Stomach smooth muscle (tissue), 2 donors: ENCODE measurements around the gene ERICH4.
"Not testable (repeated sequence)": the region's sequence is repeated elsewhere in the genome, so short reads cannot be mapped to it uniquely, and the experiment has no call there.

Experiments used
- H3K27ac ChIP-seq: one replicate; pipeline ENCODE4 v1.7.0; 2013; ENCODE audit warnings: mild to moderate bottlenecking, low read length, inconsistent platforms
- H3K27me3 ChIP-seq, 2 donors: one replicate each; pipeline ENCODE4 v1.7.0; 2013; ENCODE audit warnings: low read length in 2 of 2; ENCODE audit not compliant: insufficient read depth in 2 of 2, control insufficient read depth in 1 of 2
- H3K36me3 ChIP-seq, 2 donors: one replicate each; pipeline ENCODE4 v1.7.0; 2013; ENCODE audit warnings: low read length in 2 of 2; ENCODE audit not compliant: control insufficient read depth in 2 of 2, insufficient read depth in 2 of 2
- H3K4me1 ChIP-seq: one replicate; pipeline ENCODE4 v1.7.0; 2013; ENCODE audit warnings: low read length; ENCODE audit not compliant: control insufficient read depth, insufficient read depth
- H3K4me3 ChIP-seq, 2 donors: one replicate each; pipeline ENCODE4 v1.7.0; 2013; ENCODE audit warnings: low read length in 2 of 2
- H3K9ac ChIP-seq, 2 donors: one replicate each; pipeline ENCODE4 v1.7.0; 2013; ENCODE audit warnings: low read length in 2 of 2, mild to moderate bottlenecking in 1 of 2
- H3K9me3 ChIP-seq, 2 donors: one replicate each; pipeline ENCODE4 v1.7.0; 2013; ENCODE audit warnings: low read length in 2 of 2; ENCODE audit not compliant: control insufficient read depth in 2 of 2
- donor health status: healthy.
- donor health status: Pancreatic carcinoma.

The ERICH4 gene

GRCh38 chr19:41478875-41479756, 36.2 kb downstream of the ERICH4 start:
- peaks cover 0 to 4% of the 10 kb centered on the region in 2 donors for H3K27me3 ChIP-seq
- H3K9ac ChIP-seq: no peak overlapping the region
- H3K27ac ChIP-seq: no peak overlapping the region

GRCh38 chr19:41479757-41480191, 36.8 kb downstream of the ERICH4 start:
- no peaks in the 10 kb centered on the region for H3K4me1 ChIP-seq
- no peak overlapping the region for H3K9ac ChIP-seq
- no peaks in the 10 kb centered on the region for H3K9me3 ChIP-seq
- no peak overlapping the region for H3K27ac ChIP-seq
- no peak overlapping the region for H3K4me3 ChIP-seq
- peaks cover 0 to 4% of the 10 kb centered on the region in 2 donors for H3K27me3 ChIP-seq
- no peaks in the 10 kb centered on the region for H3K36me3 ChIP-seq

More at GRCh38 chr19:41478875-41479756, 36.2 kb downstream of the ERICH4 start:
- H3K9me3 ChIP-seq: no peaks in the 10 kb centered on the region
- H3K4me1 ChIP-seq: no peaks in the 10 kb centered on the region
- H3K4me3 ChIP-seq: no peak overlapping the region
- no peaks in the 10 kb centered on the region for H3K36me3 ChIP-seq

- H3K4me1 ChIP-seq: no peaks in the 10 kb centered on the region
- H3K27ac ChIP-seq: no peak overlapping the region
- no peaks in the 10 kb centered on the region for H3K9me3 ChIP-seq
- H3K36me3 ChIP-seq: no peaks in the 10 kb centered on the region
- H3K4me3 ChIP-seq: no peak overlapping the region
- no peak overlapping the region for H3K9ac ChIP-seq
- H3K27me3 ChIP-seq: peaks cover 0 to 4% of the 10 kb centered on the region in 2 donors
These were observed 37.4 kb downstream of the ERICH4 start for GRCh38 chr19:41480336-41480735.

GRCh38 chr19:41484822-41485221, 41.9 kb downstream of the ERICH4 start:
- no peaks in the 10 kb centered on the region for H3K36me3 ChIP-seq
- no peak overlapping the region for H3K4me3 ChIP-seq
- H3K9me3 ChIP-seq: peaks cover 0 to 8% of the 10 kb centered on the region in 2 donors
- H3K27me3 ChIP-seq: peaks cover 0 to 6% of the 10 kb centered on the region in 2 donors
- H3K4me1 ChIP-seq: no peaks in the 10 kb centered on the region
- H3K9ac ChIP-seq: no peak overlapping the region
- no peak overlapping the region for H3K27ac ChIP-seq

- not testable (repeated sequence) for H3K36me3 ChIP-seq, H3K4me3 ChIP-seq, H3K9me3 ChIP-seq, H3K27ac ChIP-seq, H3K9ac ChIP-seq, H3K4me1 ChIP-seq, H3K27me3 ChIP-seq
These were observed 44.0 kb downstream of the ERICH4 start for GRCh38 chr19:41486953-41487352.

GRCh38 chr19:41492843-41493242, 49.9 kb downstream of the ERICH4 start:
- Histone ChIP-seq H3K27ac (no peak overlapping the region), H3K4me3 (no peak overlapping the region), H3K36me3 (no peaks in the 10 kb centered on the region), H3K9me3 (no peaks in the 10 kb centered on the region), H3K27me3 (no peaks in the 10 kb centered on the region), H3K9ac (no peak overlapping the region), H3K4me1 (no peaks in the 10 kb centered on the region)
